NCI-H146 treated with DMSO at 0.1 percent for 48 hours (cell line): Measurements from ENCODE around the gene GRIK2.

ENCODE experiments used
- DNase-seq: peaks from one replicate; lab custom pipeline; 2025; ENCODE audit not compliant: unreplicated experiment; lab: John Stamatoyannopoulos, UW

The GRIK2 gene

GRCh38 chr6:101706576-101706975 lies 313.1 kb downstream of the GRIK2 start:
- DNase-seq: no peak

- DNase-seq: no peak
These were observed 318.0 kb downstream of the GRIK2 start for GRCh38 chr6:101711518-101711917.

GRCh38 chr6:101716387-101716786 lies 322.9 kb downstream of the GRIK2 start:
- DNase-seq: no peak

GRCh38 chr6:101716810-101717209 lies 323.3 kb downstream of the GRIK2 start:
- no peak for DNase-seq

GRCh38 chr6:101719521-101719920 lies 326.0 kb downstream of the GRIK2 start:
- no peak for DNase-seq

- DNase-seq: no peak
These were observed 329.0 kb downstream of the GRIK2 start for GRCh38 chr6:101722471-101722870.

GRCh38 chr6:101722991-101723579 lies 329.6 kb downstream of the GRIK2 start:
- no peak for DNase-seq

GRCh38 chr6:101728388-101728787 lies 334.9 kb downstream of the GRIK2 start:
- DNase-seq: no peak

GRCh38 chr6:101728956-101729355 lies 335.4 kb downstream of the GRIK2 start:
- DNase-seq: no peak

GRCh38 chr6:101730954-101731353 lies 337.4 kb downstream of the GRIK2 start:
- no peak for DNase-seq

- DNase-seq: no peak
These were observed 340.4 kb downstream of the GRIK2 start for GRCh38 chr6:101733899-101734298.

GRCh38 chr6:101738481-101738880 lies 345.0 kb downstream of the GRIK2 start:
- DNase-seq: no peak

GRCh38 chr6:101740631-101741030 lies 347.1 kb downstream of the GRIK2 start:
- DNase-seq: no peak

GRCh38 chr6:101741474-101742171 lies 348.1 kb downstream of the GRIK2 start:
- no peak for DNase-seq

- no peak for DNase-seq
These were observed 353.7 kb downstream of the GRIK2 start for GRCh38 chr6:101747160-101747559.

- DNase-seq: no peak
These were observed 354.2 kb downstream of the GRIK2 start for GRCh38 chr6:101747716-101748115.

GRCh38 chr6:101755931-101756330 lies 362.4 kb downstream of the GRIK2 start:
- DNase-seq: no peak

GRCh38 chr6:101758368-101758767 lies 364.9 kb downstream of the GRIK2 start:
- DNase-seq: no peak

- DNase-seq: no peak
These were observed 367.5 kb downstream of the GRIK2 start for GRCh38 chr6:101760843-101761621.

- no peak for DNase-seq
These were observed 369.3 kb downstream of the GRIK2 start for GRCh38 chr6:101762851-101763250.

- DNase-seq: no peak
These were observed 371.8 kb downstream of the GRIK2 start for GRCh38 chr6:101765281-101765680.

GRCh38 chr6:101770116-101770515 lies 376.6 kb downstream of the GRIK2 start:
- peak; percentile 91 for DNase-seq
